Measurements from ENCODE around the gene KCNMB3.

DNA sequence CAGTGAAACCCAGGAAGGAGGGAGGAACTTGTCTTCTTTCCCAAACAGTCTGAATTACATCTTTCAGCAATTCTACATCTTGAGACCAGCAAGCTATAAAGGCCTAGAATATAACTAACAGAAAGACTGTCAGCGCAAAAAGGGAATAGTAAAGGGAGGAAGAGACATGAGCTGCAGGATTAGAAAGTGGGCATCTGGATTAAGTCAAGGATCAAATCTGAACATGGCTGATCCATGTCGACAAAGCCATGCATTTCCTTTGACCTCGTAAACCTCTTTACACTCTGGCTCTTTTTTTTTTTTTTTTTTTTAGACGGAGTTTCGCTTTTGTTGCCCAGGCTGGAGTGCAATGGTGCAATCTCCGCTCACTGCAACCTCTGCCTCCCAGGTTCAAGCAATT, 35.4 kb upstream of the KCNMB3 start:
- TF ChIP-seq, protein P1, sequence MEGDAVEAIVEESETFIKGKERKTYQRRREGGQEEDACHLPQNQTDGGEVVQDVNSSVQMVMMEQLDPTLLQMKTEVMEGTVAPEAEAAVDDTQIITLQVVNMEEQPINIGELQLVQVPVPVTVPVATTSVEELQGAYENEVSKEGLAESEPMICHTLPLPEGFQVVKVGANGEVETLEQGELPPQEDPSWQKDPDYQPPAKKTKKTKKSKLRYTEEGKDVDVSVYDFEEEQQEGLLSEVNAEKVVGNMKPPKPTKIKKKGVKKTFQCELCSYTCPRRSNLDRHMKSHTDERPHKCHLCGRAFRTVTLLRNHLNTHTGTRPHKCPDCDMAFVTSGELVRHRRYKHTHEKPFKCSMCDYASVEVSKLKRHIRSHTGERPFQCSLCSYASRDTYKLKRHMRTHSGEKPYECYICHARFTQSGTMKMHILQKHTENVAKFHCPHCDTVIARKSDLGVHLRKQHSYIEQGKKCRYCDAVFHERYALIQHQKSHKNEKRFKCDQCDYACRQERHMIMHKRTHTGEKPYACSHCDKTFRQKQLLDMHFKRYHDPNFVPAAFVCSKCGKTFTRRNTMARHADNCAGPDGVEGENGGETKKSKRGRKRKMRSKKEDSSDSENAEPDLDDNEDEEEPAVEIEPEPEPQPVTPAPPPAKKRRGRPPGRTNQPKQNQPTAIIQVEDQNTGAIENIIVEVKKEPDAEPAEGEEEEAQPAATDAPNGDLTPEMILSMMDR (IDR thresholded peaks at IDR 0.05), result no peak
- TF ChIP-seq POLR2A (IDR thresholded peaks at IDR 0.05), result no peak

Measured in body of pancreas (tissue), 4 donors.